IMR-90 (cell line): ENCODE results near the gene GIMAP8. TPM values are rescaled to one million over a fixed set of nuclear protein-coding genes. Genes with fewer than 3 reads are reported as not detected.

Experiments
- ATAC-seq: fragments of 200-7000 bp; cut with Tn5 transposase; 2 replicates; pipeline ENCODE4 v1.9.1; 2020; ENCODE audit warnings: low read depth, mild to moderate bottlenecking, moderate library complexity
- BruUV-seq: library from RNA; stranded (reverse); fragments of 400-500 nt; replicated peaks from 2 replicates; lab custom pipeline; 2021; lab: Mats Ljungman, UMichigan
- CTCF ChIA-PET: fragments of 300-600 bp; formaldehyde crosslinking; extraction: SDS; loops from one replicate; lab custom pipeline; 2021; ENCODE audit warnings: antibody characterized with exemption; lab: Yijun Ruan, JAX
- POLR2A ChIA-PET: fragments of 300-600 bp; sonication (Branson Sonifier 250); formaldehyde crosslinking; loops from one replicate; lab custom pipeline; 2022; ENCODE audit warnings: antibody characterized with exemption; ENCODE audit not compliant: unreplicated experiment; lab: Charles Lee
- DNase-seq: peaks from one replicate; pipeline ENCODE4 v3.0.0; 2013
- H2AFZ ChIP-seq: replicated peaks from 2 replicates; pipeline ENCODE3; 2013; ENCODE audit warnings: low read length, mild to moderate bottlenecking; ENCODE audit not compliant: poor library complexity
- H2AK5ac ChIP-seq: 2 replicates; pipeline ENCODE4 v1.6.1; 2013; ENCODE audit warnings: low read depth, low read length, inconsistent platforms
- H2AK9ac ChIP-seq: replicated peaks from 2 replicates; pipeline ENCODE3; 2013; ENCODE audit warnings: mild to moderate bottlenecking, low read depth, low read length, moderate library complexity; ENCODE audit not compliant: poor library complexity
- H2BK120ac ChIP-seq: 2 replicates; pipeline ENCODE4 v1.6.1; 2013; ENCODE audit warnings: low read depth, low read length, inconsistent platforms
- H2BK15ac ChIP-seq: 3 replicates; pipeline ENCODE4 v1.6.1; 2013; ENCODE audit warnings: low read depth, low read length, inconsistent platforms
- H2BK20ac ChIP-seq: 2 replicates; pipeline ENCODE4 v1.6.1; 2013; ENCODE audit warnings: low read depth, mild to moderate bottlenecking, inconsistent platforms, low read length, moderate library complexity
- H2BK5ac ChIP-seq: 2 replicates; pipeline ENCODE4 v1.6.1; 2013; ENCODE audit warnings: mild to moderate bottlenecking, low read depth, low read length, inconsistent platforms; ENCODE audit not compliant: poor library complexity, severe bottlenecking
- H3K14ac ChIP-seq: replicated peaks from 2 replicates; pipeline ENCODE4 v1.6.1; 2013; ENCODE audit warnings: low read depth, low read length, inconsistent platforms
- H3K18ac ChIP-seq: 2 replicates; pipeline ENCODE4 v1.6.1; 2013; ENCODE audit warnings: low read depth, low read length, control low read depth
- H3K23ac ChIP-seq: 2 replicates; pipeline ENCODE4 v1.6.1; 2013; ENCODE audit warnings: low read depth, low read length, inconsistent platforms
- H3K27ac ChIP-seq: 2 replicates; pipeline ENCODE4 v1.5.1; 2013; ENCODE audit warnings: mild to moderate bottlenecking, control low read depth, low read length; ENCODE audit not compliant: insufficient read depth
- H3K27me3 ChIP-seq: 2 replicates; pipeline ENCODE4 v1.6.1; 2013; ENCODE audit warnings: low read length; ENCODE audit not compliant: control insufficient read depth, insufficient read depth
- H3K36me3 ChIP-seq: 2 replicates; pipeline ENCODE4 v1.6.1; 2013; ENCODE audit warnings: low read length, mixed read lengths; ENCODE audit not compliant: control insufficient read depth, insufficient read depth
- H3K4ac ChIP-seq: 2 replicates; pipeline ENCODE4 v1.6.1; 2013; ENCODE audit warnings: low read depth, low read length, inconsistent platforms
- H3K4me1 ChIP-seq: 2 replicates; pipeline ENCODE4 v1.6.1; 2013; ENCODE audit warnings: low read length, mixed read lengths; ENCODE audit not compliant: control insufficient read depth, insufficient read depth
- H3K4me2 ChIP-seq: 2 replicates; pipeline ENCODE4 v1.6.1; 2013; ENCODE audit warnings: low read depth, mild to moderate bottlenecking, control low read depth, low read length, moderate library complexity
- H3K4me3 ChIP-seq: 2 replicates; pipeline ENCODE4 v1.5.1; 2013; ENCODE audit warnings: low read depth, mild to moderate bottlenecking, control low read depth, low read length, moderate library complexity; ENCODE audit not compliant: insufficient read depth
- H3K56ac ChIP-seq: 2 replicates; pipeline ENCODE4 v1.6.1; 2013; ENCODE audit warnings: low read length, inconsistent platforms; ENCODE audit not compliant: insufficient read depth; ENCODE audit errors: extremely low read depth
- H3K79me1 ChIP-seq, 2 experiments: 2 replicates each; pipeline ENCODE4 v1.6.1; 2013; ENCODE audit warnings: low read length in 2 of 2, inconsistent platforms in 1 of 2, low read depth in 1 of 2
- H3K9ac ChIP-seq: 2 replicates; pipeline ENCODE4 v1.6.1; 2013; ENCODE audit warnings: low read depth, low read length, control low read depth
- H3K9me1 ChIP-seq: 2 replicates; pipeline ENCODE4 v1.6.1; 2013; ENCODE audit warnings: low read length, inconsistent platforms; ENCODE audit not compliant: insufficient read depth
- H3K9me3 ChIP-seq: 2 replicates; pipeline ENCODE4 v1.6.1; 2013; ENCODE audit warnings: low read length; ENCODE audit not compliant: control insufficient read depth, insufficient read depth
- H4K20me1 ChIP-seq: 2 replicates; pipeline ENCODE4 v1.6.1; 2013; ENCODE audit warnings: low read length, inconsistent platforms; ENCODE audit not compliant: insufficient read depth
- H4K5ac ChIP-seq: 2 replicates; pipeline ENCODE4 v1.6.1; 2013; ENCODE audit warnings: mild to moderate bottlenecking, low read depth, low read length, control low read depth
- H4K8ac ChIP-seq, 2 experiments: 2 replicates each; pipeline ENCODE4 v1.6.1; 2013; ENCODE audit warnings: low read depth in 2 of 2, low read length in 2 of 2, control low read depth in 1 of 2, inconsistent platforms in 1 of 2
- H4K91ac ChIP-seq: 2 replicates; pipeline ENCODE4 v1.6.1; 2013; ENCODE audit warnings: low read depth, low read length, inconsistent platforms; ENCODE audit not compliant: insufficient read depth
- CHD1 ChIP-seq: IDR thresholded peaks from 2 replicates; pipeline ENCODE4 v1.6.1; 2012; ENCODE audit warnings: low read depth, low read length, improper control_type of control experiment
- FOS ChIP-seq: fragments of 150-350 bp; IDR thresholded peaks from 2 replicates; pipeline ENCODE4 v1.6.1; 2016; ENCODE audit warnings: low read depth, low read length
- NFE2L2 ChIP-seq: fragments of 150-350 bp; IDR thresholded peaks from 2 replicates; pipeline ENCODE4 v1.6.1; 2016; ENCODE audit warnings: low read depth, mild to moderate bottlenecking, low read length
- RFX5 ChIP-seq: IDR thresholded peaks from 2 replicates; pipeline ENCODE4 v1.8.0; 2012; ENCODE audit warnings: low read depth, mild to moderate bottlenecking, low read length, moderate library complexity
- WGBS, 2 experiments: methylation state at CpG; one replicate each; pipeline versions ENCODE4 v1.1.5 to v1.1.7; 2013; ENCODE audit warnings: missing lambda C conversion rate in 2 of 2; ENCODE audit not compliant: insufficient read length in 1 of 2; ENCODE audit errors: extremely low coverage in 2 of 2; 5-methylcytosine and 5-hydroxymethylcytosine counted together
- dilution Hi-C: fragments of 300-500 bp; cut with HindIII; formaldehyde crosslinking; loops from one replicate; pipeline ENCODE4 v1.14.3; 2018; ENCODE audit warnings: low sequenced_read_pairs; ENCODE audit not compliant: unreplicated experiment
- in situ Hi-C: fragments of 300-500 bp; cut with MboI; formaldehyde crosslinking; loops from 3 replicates; pipeline ENCODE4 v1.14.3; 2019; ENCODE audit warnings: low sequenced_read_pairs, inconsistent platforms, mixed read lengths
- intact Hi-C: fragments of 100-400 bp; cut with micrococcal nuclease; formaldehyde crosslinking; loops from 2 replicates; pipeline ENCODE4 v1.10.0; 2022
- polyA plus RNA-seq, 3 experiments: library from polyadenylated mRNA; depleted of rRNA; stranded (reverse); fragments of >200 nt; gene quantifications; 2 replicates each; pipeline ENCODE4 v1.2.3, GENCODE V29; 2012; ENCODE audit warnings: low replicate concordance in 1 of 3
- total RNA-seq: library from RNA; depleted of rRNA; stranded (reverse); fragments of >200 nt; gene quantifications from 2 replicates; pipeline ENCODE4 v1.2.3, GENCODE V29; 2012
- TF ChIP-seq, protein P1 (sequence below): conservative IDR thresholded peaks from 2 replicates; pipeline ENCODE4 v1.5.1; 2012; ENCODE audit warnings: mild to moderate bottlenecking, low read depth, low read length, improper control_type of control experiment

Gene GIMAP8
- total and polyA plus RNA-seq, 2 of the 4 experiments (the other 2 are of a cell fraction): not detected

GRCh38 chr7:150417863-150418262, 32.6 kb upstream of the GIMAP8 start:
- no peak overlapping the region for H2AFZ ChIP-seq
- H3K23ac ChIP-seq: no peak overlapping the region
- H2AK5ac ChIP-seq: no peak overlapping the region
- no peaks in the 10 kb centered on the region for H4K20me1 ChIP-seq
- no peak overlapping the region for H3K9ac ChIP-seq
- H3K14ac ChIP-seq: no peak overlapping the region
- H4K91ac ChIP-seq: no peak overlapping the region
- H4K8ac ChIP-seq: no peak overlapping the region
- no peak overlapping the region for H2BK15ac ChIP-seq
- TF ChIP-seq, protein P1, sequence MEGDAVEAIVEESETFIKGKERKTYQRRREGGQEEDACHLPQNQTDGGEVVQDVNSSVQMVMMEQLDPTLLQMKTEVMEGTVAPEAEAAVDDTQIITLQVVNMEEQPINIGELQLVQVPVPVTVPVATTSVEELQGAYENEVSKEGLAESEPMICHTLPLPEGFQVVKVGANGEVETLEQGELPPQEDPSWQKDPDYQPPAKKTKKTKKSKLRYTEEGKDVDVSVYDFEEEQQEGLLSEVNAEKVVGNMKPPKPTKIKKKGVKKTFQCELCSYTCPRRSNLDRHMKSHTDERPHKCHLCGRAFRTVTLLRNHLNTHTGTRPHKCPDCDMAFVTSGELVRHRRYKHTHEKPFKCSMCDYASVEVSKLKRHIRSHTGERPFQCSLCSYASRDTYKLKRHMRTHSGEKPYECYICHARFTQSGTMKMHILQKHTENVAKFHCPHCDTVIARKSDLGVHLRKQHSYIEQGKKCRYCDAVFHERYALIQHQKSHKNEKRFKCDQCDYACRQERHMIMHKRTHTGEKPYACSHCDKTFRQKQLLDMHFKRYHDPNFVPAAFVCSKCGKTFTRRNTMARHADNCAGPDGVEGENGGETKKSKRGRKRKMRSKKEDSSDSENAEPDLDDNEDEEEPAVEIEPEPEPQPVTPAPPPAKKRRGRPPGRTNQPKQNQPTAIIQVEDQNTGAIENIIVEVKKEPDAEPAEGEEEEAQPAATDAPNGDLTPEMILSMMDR: 0 out of 2 replicates have a peak, but pooled peaks have one; percentile 9
- no peak for TF ChIP-seq NFE2L2
- no peak for TF ChIP-seq CHD1
- TF ChIP-seq RFX5: no peak
- TF ChIP-seq FOS: no peak
- no peaks in the 10 kb centered on the region for H3K9me1 ChIP-seq
- no peaks in the 10 kb centered on the region for H3K79me1 ChIP-seq
- no peak overlapping the region for H4K5ac ChIP-seq
- CTCF ChIA-PET: interaction anchor here (0.7 kb wide), 1 partner anchor 568 kb away, joined by 3 read pairs; no protein-coding TSS in a partner anchor
- H3K36me3 ChIP-seq: no peaks in the 10 kb centered on the region
- H2BK120ac ChIP-seq: no peak overlapping the region
- H3K4me1 ChIP-seq: no peaks in the 10 kb centered on the region
- H2BK5ac ChIP-seq: no peak overlapping the region
- in situ Hi-C loops (loop anchor here (25.0 kb wide), 2 partner anchors 556 to 569 kb away; partner anchors contain the start of genes ATP6V0E2, KCNH2 and NOS3), dilution Hi-C loops (no loop called here), intact Hi-C loops (no loop called here)
- WGBS, 2 experiments: no CpG with 5 or more reads among the region's 6 CpGs
- DNase-seq: no peak
- no peak overlapping the region for H2AK9ac ChIP-seq
- H3K4me3 ChIP-seq: no peak overlapping the region
- no peaks in the 10 kb centered on the region for H3K9me3 ChIP-seq
- ATAC-seq: no peak
- no peak overlapping the region for H3K4ac ChIP-seq
- H3K27ac ChIP-seq: no peak overlapping the region
- H3K56ac ChIP-seq: no peak overlapping the region
- no TSS peak for BruUV-seq
- H3K27me3 ChIP-seq: no peaks in the 10 kb centered on the region
- no peak overlapping the region for H2BK20ac ChIP-seq
- H3K18ac ChIP-seq: no peak overlapping the region
- POLR2A ChIA-PET: no interaction called here
- no peak overlapping the region for H3K4me2 ChIP-seq
